Liver (tissue), 3 donors: Measurements from ENCODE around the gene ANKRD29.

Experiments used
- CTCF ChIP-seq: fragments of 150-350 bp; IDR thresholded peaks from 2 replicates; pipeline ENCODE4 v1.5.1; 2017; ENCODE audit warnings: improper control_type of control experiment, low read depth, low read length; ENCODE audit not compliant: missing input control
- GABPA ChIP-seq, 2 donors: IDR thresholded peaks in 1 of 2; conservative IDR thresholded peaks in 1 of 2; 2 replicates each; pipeline ENCODE4 v1.6.1; 2016; ENCODE audit warnings: antibody characterized with exemption in 2 of 2, mild to moderate bottlenecking in 1 of 2, moderate library complexity in 1 of 2
- HNF4G ChIP-seq: IDR thresholded peaks from 2 replicates; pipeline ENCODE4 v1.6.1; 2016; ENCODE audit warnings: antibody characterized with exemption
- RAD21 ChIP-seq, 2 donors: IDR thresholded peaks; 2 replicates each; pipeline ENCODE4 v1.6.1; 2016; ENCODE audit warnings: antibody characterized with exemption in 2 of 2, mild to moderate bottlenecking in 2 of 2
- REST ChIP-seq: IDR thresholded peaks from 2 replicates; pipeline ENCODE4 v1.6.1; 2016; ENCODE audit warnings: antibody characterized with exemption, mild to moderate bottlenecking
- YY1 ChIP-seq: IDR thresholded peaks from 2 replicates; pipeline ENCODE4 v1.6.1; 2016; ENCODE audit warnings: antibody characterized with exemption, mild to moderate bottlenecking
- ZBTB33 ChIP-seq: IDR thresholded peaks from 2 replicates; pipeline ENCODE4 v1.6.1; 2016; ENCODE audit warnings: antibody characterized with exemption
- donor health status: healthy.
- donor health status: healthy.

- no peak for TF ChIP-seq CTCF
- TF ChIP-seq REST, result no peak
- TF ChIP-seq YY1, result no peak
- no peak for TF ChIP-seq RAD21 (IDR thresholded peaks at IDR 0.05)
- no peak for TF ChIP-seq GABPA (IDR thresholded peaks at IDR 0.05 in 1 of 2, conservative IDR thresholded peaks at IDR 0.05 in 1 of 2)
- TF ChIP-seq HNF4G, result no peak
- no peak for TF ChIP-seq ZBTB33
Observed at GRCh38 chr18:23658285-23658684, 4.4 kb downstream of the ANKRD29 start.
